NCI-H1436 (cell line): ENCODE measurements around the gene TSPEAR.
"Not testable (repeated sequence)": the region's sequence is repeated elsewhere in the genome, so short reads cannot be mapped to it uniquely, and the experiment has no call there.

Source experiments
- DNase-seq: peaks from one replicate; lab custom pipeline; 2025; lab: John Stamatoyannopoulos, UW

The TSPEAR gene

DNA sequence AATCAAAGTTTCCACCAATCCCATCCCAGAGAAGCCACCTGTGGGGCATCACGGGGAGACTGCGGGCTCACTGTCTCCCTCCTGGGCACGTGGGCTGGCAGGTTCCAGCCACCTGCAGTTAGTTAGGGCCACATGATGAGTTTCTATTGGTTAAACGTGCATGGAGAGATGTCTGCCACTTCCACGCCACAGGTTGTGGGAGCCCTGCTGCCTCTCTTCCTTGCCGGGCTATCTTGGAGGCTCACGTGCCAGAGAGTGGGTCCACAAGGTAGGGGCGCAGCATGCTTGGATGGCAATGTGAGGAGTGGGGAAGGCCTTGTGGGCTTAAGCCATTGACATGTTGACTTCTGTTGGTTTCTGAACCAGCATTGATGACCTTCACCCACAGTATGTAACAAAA, 107.5 kb downstream of the TSPEAR start:
- no peak for DNase-seq

GRCh38 chr21:44603109-44603875, 108.1 kb downstream of the TSPEAR start:
- DNase-seq: no peak

DNA sequence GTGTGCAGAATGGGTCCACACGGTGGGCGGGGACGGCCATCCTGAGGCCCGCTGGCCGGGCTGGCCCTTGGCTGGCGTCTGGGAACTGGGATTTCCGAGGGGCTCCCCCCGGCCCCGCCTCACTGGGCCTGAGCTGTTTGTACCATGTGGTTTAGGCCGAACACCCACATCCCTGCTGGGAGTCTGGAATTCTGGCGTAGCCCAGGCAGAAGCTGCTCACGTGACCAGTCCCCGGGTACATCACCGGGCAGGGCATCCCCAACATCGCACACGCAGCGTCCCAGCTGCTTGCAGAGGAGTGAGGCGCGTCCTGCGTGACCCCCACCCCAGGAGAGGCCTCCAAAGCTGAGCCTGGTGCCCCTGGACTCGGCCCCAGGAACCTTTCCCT, 108.9 kb downstream of the TSPEAR start:
- DNase-seq: no peak

GRCh38 chr21:44601596-44602462, 109.5 kb downstream of the TSPEAR start:
- DNase-seq: no peak

DNA sequence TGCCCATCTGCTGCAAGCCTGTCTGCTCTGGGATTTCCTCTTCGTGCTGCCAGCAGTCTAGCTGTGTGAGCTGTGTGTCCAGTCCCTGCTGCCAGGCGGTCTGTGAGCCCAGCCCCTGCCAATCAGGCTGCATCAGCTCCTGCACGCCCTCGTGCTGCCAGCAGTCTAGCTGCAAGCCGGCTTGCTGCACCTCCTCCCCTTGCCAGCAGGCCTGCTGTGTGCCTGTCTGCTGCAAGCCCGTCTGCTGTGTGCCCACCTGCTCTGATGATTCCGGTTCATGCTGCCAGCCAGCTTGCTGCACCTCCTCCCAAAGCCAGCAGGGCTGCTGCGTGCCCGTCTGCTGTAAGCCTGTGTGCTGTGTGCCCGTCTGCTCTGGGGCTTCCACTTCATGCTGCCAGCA, 110.3 kb downstream of the TSPEAR start:
- DNase-seq: not testable (repeated sequence)

- DNase-seq: not testable (repeated sequence)
Measured at GRCh38 chr21:44600118-44600978, 111.0 kb downstream of the TSPEAR start, which contains the start of gene KRTAP10-7. KRTAP10-7 (plus strand) TSS chr21:44600597; CDS start chr21:44600622, 25 bp downstream.

DNA sequence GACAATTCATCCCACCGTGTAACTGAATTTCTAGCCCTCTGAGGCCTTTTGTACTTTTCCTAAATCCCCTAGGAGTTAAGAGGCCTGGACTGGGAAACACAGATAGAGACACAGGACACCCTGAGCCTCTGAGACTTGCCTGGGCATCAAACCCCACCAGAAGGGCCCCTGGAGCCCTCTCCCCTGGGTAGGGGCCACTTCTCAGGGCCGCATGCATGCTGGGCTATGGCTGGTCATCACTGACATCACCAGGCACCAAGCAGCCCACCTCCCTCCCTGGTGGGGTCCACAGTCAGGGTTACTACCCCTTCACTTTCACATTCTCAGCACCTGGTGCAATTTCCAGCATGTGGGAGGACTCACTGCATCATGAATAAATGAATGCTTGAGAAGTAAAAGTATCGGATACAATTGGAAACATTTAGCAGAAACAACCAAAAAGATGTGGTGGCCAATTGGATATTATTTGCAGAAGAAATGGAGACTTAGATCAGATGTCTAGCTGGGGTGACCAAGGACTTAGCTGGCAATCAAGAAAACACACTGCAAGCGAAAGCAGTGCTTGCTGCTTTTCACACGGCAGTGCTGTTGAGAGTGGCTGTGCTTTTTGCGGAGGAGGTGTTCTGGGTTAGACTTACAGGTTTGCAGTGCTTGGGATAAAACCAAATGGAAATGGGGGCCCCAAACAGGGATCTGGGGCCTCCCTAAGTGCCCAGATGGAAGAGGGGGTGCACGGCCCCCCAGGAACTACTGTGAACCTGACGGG, 111.9 kb downstream of the TSPEAR start:
- no peak for DNase-seq

GRCh38 chr21:44598061-44598460, 113.3 kb downstream of the TSPEAR start:
- no peak for DNase-seq

DNA sequence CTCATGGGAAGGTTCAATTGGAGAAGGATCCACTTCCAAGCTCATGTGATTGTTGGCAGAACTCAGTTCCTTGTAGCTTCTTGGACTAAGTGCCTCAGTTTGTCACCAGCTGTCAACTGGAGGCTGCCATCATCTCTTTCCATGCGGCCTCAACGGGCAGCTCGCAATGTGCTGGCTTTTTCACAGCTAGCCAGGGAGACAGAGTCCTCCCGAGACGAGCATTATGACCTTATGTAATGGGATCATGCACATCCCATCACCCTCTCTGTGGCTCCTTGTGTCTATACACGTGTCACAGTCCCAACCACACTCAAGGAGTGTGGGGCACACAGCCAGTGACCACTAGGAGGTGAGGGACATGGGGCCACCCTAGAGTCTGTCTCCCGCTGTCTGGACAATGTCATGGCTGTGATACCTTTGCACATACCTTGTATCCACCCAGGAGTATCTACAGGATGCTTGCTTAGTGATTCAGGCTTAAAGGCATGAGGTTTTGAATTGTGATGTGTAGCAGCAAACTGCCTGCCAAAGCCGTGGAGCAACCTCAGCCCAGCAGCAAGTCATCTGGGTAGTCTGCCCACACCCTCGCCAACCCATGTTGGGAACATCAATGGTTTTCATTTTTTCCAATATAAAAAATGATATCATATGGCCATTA, 115.2 kb downstream of the TSPEAR start:
- DNase-seq: no peak

GRCh38 chr21:44595524-44595923, 115.8 kb downstream of the TSPEAR start:
- DNase-seq: no peak

DNA sequence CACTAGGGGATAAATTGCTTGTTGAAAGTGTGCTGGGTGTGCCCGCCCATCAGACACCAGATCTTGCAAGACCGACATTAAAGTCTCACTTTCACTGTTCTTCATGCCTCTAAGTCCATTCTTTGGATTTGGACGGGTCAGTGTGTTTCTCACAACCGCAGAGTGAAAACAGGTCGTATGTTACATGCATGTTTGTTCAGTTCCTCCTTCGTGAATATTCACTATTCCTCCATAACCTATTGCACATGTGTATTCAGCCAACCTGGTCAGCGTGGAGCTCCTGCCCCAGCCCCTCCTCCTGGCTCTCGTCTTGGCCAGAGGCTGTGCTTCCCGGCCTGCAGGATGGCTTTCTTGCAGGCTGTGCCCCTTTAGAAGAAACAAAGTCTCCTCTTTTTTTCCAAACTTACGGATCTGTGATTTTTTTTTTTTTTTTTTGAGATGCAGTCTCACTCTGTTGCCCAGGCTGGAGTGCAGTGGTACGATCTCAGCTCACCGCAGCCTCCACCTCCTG, 116.9 kb downstream of the TSPEAR start:
- no peak for DNase-seq

GRCh38 chr21:44593598-44594405, 117.6 kb downstream of the TSPEAR start:
- DNase-seq: no peak

- no peak for DNase-seq
Measured at GRCh38 chr21:44592446-44593311, 118.7 kb downstream of the TSPEAR start, which contains the start of gene KRTAP10-6. KRTAP10-6 (minus strand) TSS chr21:44592505; CDS start chr21:44592484, 21 bp downstream.

- DNase-seq: not testable (repeated sequence)
Measured at GRCh38 chr21:44591801-44592130, 119.6 kb downstream of the TSPEAR start.

- not testable (repeated sequence) for DNase-seq
Measured at GRCh38 chr21:44590897-44591800, 120.2 kb downstream of the TSPEAR start.

DNA sequence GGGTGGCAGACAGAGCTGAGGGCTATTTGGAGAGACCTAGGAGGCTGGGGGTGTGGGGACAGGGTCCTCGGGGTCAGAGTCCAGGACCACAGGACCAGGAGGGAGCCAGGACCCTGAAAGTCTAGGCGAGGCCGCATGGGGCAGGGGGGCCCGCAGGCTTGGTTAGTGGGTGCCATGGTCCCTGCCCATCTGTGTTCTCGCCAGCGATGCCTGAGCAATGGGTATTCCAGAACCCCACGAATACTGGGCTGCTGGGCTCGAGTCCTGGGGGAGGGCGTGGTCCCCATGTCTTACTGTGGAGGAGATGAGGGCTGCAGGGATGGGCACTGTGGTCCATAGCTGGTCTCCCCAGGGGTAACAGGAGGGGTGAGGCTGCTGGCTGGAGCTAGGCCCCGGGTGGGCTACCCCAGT, 121.1 kb downstream of the TSPEAR start:
- no peak for DNase-seq

DNA sequence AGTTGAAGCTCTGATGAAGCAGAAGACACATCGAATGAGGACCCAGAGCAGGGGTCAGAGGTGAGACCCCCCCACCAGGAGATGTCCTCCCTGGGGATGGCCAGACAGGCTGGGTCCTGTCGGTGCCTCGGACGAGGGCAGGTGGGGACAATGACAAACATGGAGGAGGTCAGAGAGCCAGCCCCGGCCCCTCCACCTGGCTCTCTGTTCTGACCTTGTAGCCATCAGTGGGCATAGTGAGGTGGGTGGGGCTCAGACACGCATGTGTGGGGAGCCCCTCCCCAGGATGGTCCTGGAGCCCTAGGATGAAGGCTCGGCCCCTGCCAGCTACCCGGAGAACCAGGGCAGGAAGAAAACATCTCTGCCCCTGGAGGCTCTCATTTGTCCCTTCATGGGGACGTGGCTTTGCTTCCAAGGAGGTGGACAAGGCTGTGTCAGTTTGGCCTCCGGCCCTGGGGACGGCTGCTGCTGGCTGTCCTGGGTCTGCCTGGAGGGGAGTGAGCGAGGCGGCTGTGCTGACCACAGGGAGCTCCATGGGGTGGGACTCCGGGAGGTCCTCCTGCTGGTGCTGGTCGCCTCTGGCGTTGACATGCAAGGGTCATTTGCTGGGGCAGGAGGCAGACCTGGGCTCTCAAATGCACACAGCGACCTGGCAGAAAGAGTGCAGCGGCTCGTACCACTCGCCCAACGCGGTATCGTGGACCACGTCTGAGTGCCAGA, 121.6 kb downstream of the TSPEAR start:
- DNase-seq: no peak
